ENCODE measurements around the gene AIF1L. TPM values are rescaled to one million over a fixed set of nuclear protein-coding genes. Genes with fewer than 3 reads are reported as not detected.

AIF1L gene
- total and polyA plus RNA-seq, 2 donors (not counting 1 experiment from before 2014, with no cell fraction given): not detected

DNA sequence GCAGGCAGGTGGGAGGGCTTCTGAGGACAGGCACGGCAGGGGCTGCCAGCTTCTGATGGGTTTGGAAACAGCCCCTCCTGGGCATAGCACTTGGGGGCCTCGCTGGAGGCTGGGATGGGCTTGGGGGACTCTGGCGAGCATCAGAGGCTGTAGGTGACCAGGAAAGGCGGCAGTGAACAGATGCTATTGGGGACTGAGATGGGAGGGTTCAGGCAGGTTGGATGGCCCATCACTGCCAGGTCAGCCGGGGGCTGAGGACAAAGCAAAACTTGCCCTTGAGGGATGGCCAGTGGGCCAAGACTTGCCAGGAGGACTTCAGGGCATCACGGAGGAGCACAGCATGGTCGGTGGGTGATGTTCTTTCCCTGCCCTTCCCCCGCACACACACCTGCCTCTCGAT, 6.7 kb downstream of the AIF1L start:
- no peaks in the 10 kb centered on the region for H3K9me3 ChIP-seq (ENCODE audit: control extremely low read depth in 1 of 3, control insufficient read depth in 2 of 3, insufficient read depth in 1 of 3, low read length in 2 of 3)
- no peaks in the 10 kb centered on the region for H4K20me1 ChIP-seq (ENCODE audit: control insufficient read depth, insufficient read depth, low read length, poor library complexity, severe bottlenecking)
- no peaks in the 10 kb centered on the region for H3K4me1 Mint-ChIP-seq
- H3K36me3 ChIP-seq (replicated peaks in 1 of 2; ENCODE audit: control extremely low read depth in 1 of 2, control insufficient read depth in 1 of 2, extremely low read depth in 1 of 2, insufficient read depth in 2 of 2, low read length in 1 of 2): no peaks in the 10 kb centered on the region
- ChIA-PET POLR2A (no interaction called here), CTCF (no interaction called here)
- no peak overlapping the region for H3K4me3 Mint-ChIP-seq
- H3K4me3 ChIP-seq (ENCODE audit: control extremely low read depth in 1 of 5, extremely low read depth in 1 of 5, insufficient read depth in 1 of 5, low read depth in 2 of 5, low read length in 4 of 5): no peak overlapping the region
- no peak overlapping the region for H2AFZ ChIP-seq (ENCODE audit: insufficient read depth, low read depth, low read length, poor library complexity, severe bottlenecking)
- no peaks in the 10 kb centered on the region for H3K79me2 ChIP-seq (ENCODE audit: control insufficient read depth, insufficient read depth, low read length)
- no peak overlapping the region for H3K4me2 ChIP-seq (replicated peaks; ENCODE audit: low read depth, low read length, poor library complexity, severe bottlenecking)
- 90% methylated on average over 5 of the region's 9 CpGs for WGBS (ENCODE audit: insufficient coverage)
- intact Hi-C loops (cut with micrococcal nuclease): no loop called here
- H3K27ac ChIP-seq (ENCODE audit: low read length in 2 of 2): no peak overlapping the region
- no peak overlapping the region for H3K9ac ChIP-seq (ENCODE audit: low read length)
- H3K27me3 ChIP-seq (replicated peaks in 1 of 4; ENCODE audit: control extremely low read depth in 1 of 4, control insufficient read depth in 3 of 4, insufficient read depth in 4 of 4, low read length in 3 of 4): peaks cover 0 to 5% (median 0%) of the 10 kb centered on the region in 4 experiments
- peaks cover 11% of the 10 kb centered on the region for H3K27me3 Mint-ChIP-seq
- no peaks in the 10 kb centered on the region for H3K9me3 Mint-ChIP-seq (ENCODE audit: insufficient read depth)
- TF ChIP-seq EZH2 (IDR thresholded peaks at IDR 0.05; ENCODE audit: borderline replicate concordance, insufficient read depth, low read depth, low read length, poor library complexity, severe bottlenecking) (no peak), CTCF (IDR thresholded peaks at IDR 0.05) (no peak)
- no peaks in the 10 kb centered on the region for H3K4me1 ChIP-seq (ENCODE audit: control insufficient read depth in 2 of 2, insufficient read depth in 2 of 2, low read length in 2 of 2)
- no peak for DNase-seq
- no peak for ATAC-seq (ENCODE audit: low read depth)
- no peak overlapping the region for H3K27ac Mint-ChIP-seq

- Histone ChIP-seq H3K4me2 (replicated peaks; ENCODE audit: low read depth, low read length, poor library complexity, severe bottlenecking) (no peak overlapping the region), H3K9ac (ENCODE audit: low read length) (no peak overlapping the region), H3K4me1 (ENCODE audit: control insufficient read depth in 2 of 2, insufficient read depth in 2 of 2, low read length in 2 of 2) (no peaks in the 10 kb centered on the region), H3K4me3 (ENCODE audit: control extremely low read depth in 1 of 5, extremely low read depth in 1 of 5, insufficient read depth in 1 of 5, low read depth in 2 of 5, low read length in 4 of 5) (no peak overlapping the region), H3K9me3 (ENCODE audit: control extremely low read depth in 1 of 3, control insufficient read depth in 2 of 3, insufficient read depth in 1 of 3, low read length in 2 of 3) (no peaks in the 10 kb centered on the region), H3K27me3 (replicated peaks in 1 of 4; ENCODE audit: control extremely low read depth in 1 of 4, control insufficient read depth in 3 of 4, insufficient read depth in 4 of 4, low read length in 3 of 4) (no peaks in the 10 kb centered on the region), H3K27ac (ENCODE audit: low read length in 2 of 2) (no peak overlapping the region), H2AFZ (ENCODE audit: insufficient read depth, low read depth, low read length, poor library complexity, severe bottlenecking) (no peak overlapping the region), H3K36me3 (replicated peaks in 1 of 2; ENCODE audit: control extremely low read depth in 1 of 2, control insufficient read depth in 1 of 2, extremely low read depth in 1 of 2, insufficient read depth in 2 of 2, low read length in 1 of 2) (no peaks in the 10 kb centered on the region), H4K20me1 (ENCODE audit: control insufficient read depth, insufficient read depth, low read length, poor library complexity, severe bottlenecking) (no peaks in the 10 kb centered on the region), H3K79me2 (ENCODE audit: control insufficient read depth, insufficient read depth, low read length) (no peaks in the 10 kb centered on the region)
- ChIA-PET CTCF (no interaction called here), POLR2A (no interaction called here)
- Mint-ChIP-seq H3K4me1 (no peaks in the 10 kb centered on the region), H3K27ac (no peak overlapping the region), H3K27me3 (peaks cover 11% of the 10 kb centered on the region), H3K4me3 (no peak overlapping the region), H3K9me3 (ENCODE audit: insufficient read depth) (no peaks in the 10 kb centered on the region)
- intact Hi-C loops (cut with micrococcal nuclease): no loop called here
- TF ChIP-seq CTCF (IDR thresholded peaks at IDR 0.05) (no peak), EZH2 (IDR thresholded peaks at IDR 0.05; ENCODE audit: borderline replicate concordance, insufficient read depth, low read depth, low read length, poor library complexity, severe bottlenecking) (no peak)
- WGBS (ENCODE audit: insufficient coverage): 90% methylated on average over 2 of the region's 3 CpGs
- DNase-seq (no peak), ATAC-seq (ENCODE audit: low read depth) (no peak)
Measured at GRCh38 chr9:131103535-131103934, 7.2 kb downstream of the AIF1L start.
